PC-3 (cell line): ENCODE data around the gene CCDC196. TPM values are rescaled to one million over a fixed set of nuclear protein-coding genes. Genes with fewer than 3 reads are reported as not detected.
"Not testable (repeated sequence)": the region's sequence is repeated elsewhere in the genome, so short reads cannot be mapped to it uniquely, and the experiment has no call there.

ENCODE experiments used
- ATAC-seq: fragments of 200-7000 bp; cut with Tn5 transposase; 2 replicates; pipeline ENCODE4 v1.9.1; 2020; ENCODE audit warnings: mild to moderate bottlenecking, moderate library complexity
- BruUV-seq: library from RNA; stranded (reverse); fragments of 400-500 nt; replicated peaks from 2 replicates; lab custom pipeline; 2021; lab: Mats Ljungman, UMichigan
- CTCF ChIA-PET: fragments of 300-600 bp; sonication (Branson Sonifier 250); formaldehyde crosslinking; loops from one replicate; lab custom pipeline; 2022; ENCODE audit warnings: antibody characterized with exemption; lab: Charles Lee
- POLR2A ChIA-PET: fragments of 300-600 bp; sonication (Branson Sonifier 250); formaldehyde crosslinking; loops from one replicate; lab custom pipeline; 2022; ENCODE audit warnings: antibody characterized with exemption; ENCODE audit not compliant: unreplicated experiment; lab: Charles Lee
- DNase-seq: peaks from one replicate; pipeline ENCODE4 v3.0.0-alpha.2; 2015
- H2AFZ ChIP-seq: fragments of 300-600 bp; sonication (generic); 2 replicates; pipeline ENCODE4 v1.6.0; 2016; ENCODE audit warnings: antibody characterized with exemption, low read length
- H3F3A ChIP-seq: fragments of 300-600 bp; sonication (generic); one replicate; pipeline ENCODE4 v1.6.0; 2017; ENCODE audit warnings: antibody characterized with exemption, low read length, control low read depth, mild to moderate bottlenecking; ENCODE audit not compliant: unreplicated experiment
- H3K27ac ChIP-seq: fragments of 300-600 bp; sonication (generic); 2 replicates; pipeline ENCODE4 v1.5.1; 2016; ENCODE audit warnings: mild to moderate bottlenecking, low read length
- H3K27me3 ChIP-seq: fragments of 300-600 bp; sonication (generic); 2 replicates; pipeline ENCODE4 v1.6.1; 2016; ENCODE audit warnings: low read length, mixed read lengths
- H3K36me3 ChIP-seq: fragments of 300-600 bp; sonication (generic); 2 replicates; pipeline ENCODE4 v1.6.1; 2016; ENCODE audit warnings: low read depth, mixed run types, low read length, mixed read lengths
- H3K4me1 ChIP-seq: fragments of 300-600 bp; sonication (generic); 2 replicates; pipeline ENCODE4 v1.5.1; 2016; ENCODE audit warnings: low read length; ENCODE audit not compliant: insufficient read depth
- H3K4me2 ChIP-seq: fragments of 300-600 bp; sonication (generic); 2 replicates; pipeline ENCODE4 v1.6.0; 2016; ENCODE audit warnings: low read length
- H3K4me3 ChIP-seq: fragments of 300-600 bp; sonication (generic); 2 replicates; pipeline ENCODE4 v1.5.1; 2016; ENCODE audit warnings: mild to moderate bottlenecking, low read length, mixed read lengths
- H3K79me2 ChIP-seq: fragments of 300-600 bp; sonication (generic); 2 replicates; pipeline ENCODE4 v1.6.1; 2017; ENCODE audit warnings: low read length, mixed read lengths
- H3K9ac ChIP-seq: fragments of 300-600 bp; sonication (generic); 2 replicates; pipeline ENCODE4 v1.6.0; 2016; ENCODE audit warnings: mild to moderate bottlenecking, low read length
- H3K9me2 ChIP-seq: fragments of 300-600 bp; sonication (generic); replicated peaks from 2 replicates; pipeline ENCODE4 v1.6.1; 2016; ENCODE audit warnings: mixed run types, low read length, mixed read lengths
- H3K9me3 ChIP-seq: fragments of 300-600 bp; sonication (generic); 2 replicates; pipeline ENCODE4 v1.6.1; 2016; ENCODE audit warnings: low read length, mixed read lengths
- H4K20me1 ChIP-seq: fragments of 300-600 bp; sonication (generic); 2 replicates; pipeline ENCODE4 v1.6.1; 2016; ENCODE audit warnings: low read length, mixed read lengths
- CTCF ChIP-seq: fragments of 300-600 bp; sonication (generic); conservative IDR thresholded peaks from 2 replicates; pipeline ENCODE4 v1.5.1; 2017; ENCODE audit warnings: antibody characterized with exemption, low read depth, mild to moderate bottlenecking, low read length
- EZH2 ChIP-seq: fragments of 300-600 bp; sonication (generic); IDR thresholded peaks from one replicate; pipeline ENCODE4 v1.6.1; 2017; ENCODE audit warnings: antibody characterized with exemption, mild to moderate bottlenecking, low read length; ENCODE audit not compliant: unreplicated experiment
- EZH2phosphoT487 ChIP-seq: fragments of 300-600 bp; sonication (generic); IDR thresholded peaks from 2 replicates; pipeline ENCODE4 v1.6.1; 2018; ENCODE audit warnings: mild to moderate bottlenecking, antibody characterized with exemption, low read length, borderline replicate concordance
- intact Hi-C: fragments of 100-400 bp; cut with micrococcal nuclease; formaldehyde crosslinking; loops from 2 replicates; pipeline ENCODE4 v1.9.0; 2023
- total RNA-seq: library from RNA; depleted of rRNA; stranded (reverse); fragments of >200 nt; gene quantifications from 2 replicates; pipeline ENCODE4 v1.2.3, GENCODE V29; 2014

The CCDC196 gene
- total RNA-seq, 1 experiment from 2014 or later, result not detected

GRCh38 chr14:66541627-66542026 is 55.5 kb downstream of the CCDC196 start:
- Histone ChIP-seq H3K79me2 (peaks cover 71% of the 10 kb centered on the region), H3K4me2 (no peak overlapping the region), H3K4me3 (no peak overlapping the region), H3K36me3 (no peaks in the 10 kb centered on the region), H3K9me2 (no peaks in the 10 kb centered on the region), H3F3A (no peaks in the 10 kb centered on the region), H3K4me1 (no peaks in the 10 kb centered on the region), H3K9ac (no peak overlapping the region), H2AFZ (no peak overlapping the region), H3K9me3 (no peaks in the 10 kb centered on the region), H3K27me3 (no peaks in the 10 kb centered on the region), H4K20me1 (peaks cover 9% of the 10 kb centered on the region; the same call in 1 of the 2 replicates), H3K27ac (no peak overlapping the region)
- ATAC-seq (no peak), DNase-seq (no peak)
- ChIA-PET CTCF (no interaction called here), POLR2A (no interaction called here)
- TF ChIP-seq EZH2phosphoT487, result no peak
- no peak for TF ChIP-seq CTCF
- TF ChIP-seq EZH2, result no peak
- intact Hi-C loops, result no loop called here
- no TSS peak for BruUV-seq

- no peaks in the 10 kb centered on the region for H3F3A ChIP-seq
- H3K9me2 ChIP-seq, result no peaks in the 10 kb centered on the region
- no peaks in the 10 kb centered on the region for H3K36me3 ChIP-seq
- no peak overlapping the region for H2AFZ ChIP-seq
- peaks cover 52% of the 10 kb centered on the region for H3K79me2 ChIP-seq
- H3K27me3 ChIP-seq, result no peaks in the 10 kb centered on the region
- H3K4me1 ChIP-seq, result no peaks in the 10 kb centered on the region
- DNase-seq, result no peak
- POLR2A ChIA-PET, result no interaction called here
- CTCF ChIA-PET, result no interaction called here
- H3K9ac ChIP-seq, result no peak overlapping the region
- no peak overlapping the region for H3K4me3 ChIP-seq
- ATAC-seq, result no peak
- no peaks in the 10 kb centered on the region for H3K9me3 ChIP-seq
- BruUV-seq, result no TSS peak
- no peak overlapping the region for H3K27ac ChIP-seq
- H3K4me2 ChIP-seq, result no peak overlapping the region
- intact Hi-C loops, result no loop called here
- peaks cover 5% of the 10 kb centered on the region; the same call in 1 of the 2 replicates for H4K20me1 ChIP-seq
- TF ChIP-seq EZH2phosphoT487, result no peak
- no peak for TF ChIP-seq EZH2
- TF ChIP-seq CTCF, result no peak
Observed at GRCh38 chr14:66543996-66544395, 57.8 kb downstream of the CCDC196 start.

GRCh38 chr14:66545191-66545590 is 59.0 kb downstream of the CCDC196 start:
- BruUV-seq, H3K4me1 ChIP-seq, H3K27me3 ChIP-seq, POLR2A ChIA-PET, H3K4me3 ChIP-seq, H4K20me1 ChIP-seq, H3K9me3 ChIP-seq, H3F3A ChIP-seq, H3K36me3 ChIP-seq, ATAC-seq, H3K4me2 ChIP-seq, H2AFZ ChIP-seq, DNase-seq, CTCF ChIA-PET, H3K9me2 ChIP-seq, H3K9ac ChIP-seq, H3K27ac ChIP-seq: not testable (repeated sequence)
- intact Hi-C loops, result loop anchor here (5.0 kb wide), 1 partner anchor 33 kb away; no protein-coding TSS in a partner anchor
- H3K79me2 ChIP-seq, result peaks cover 41% of the 10 kb centered on the region

- H3K27ac ChIP-seq, H3K9me2 ChIP-seq, BruUV-seq, H3K9me3 ChIP-seq, H3K27me3 ChIP-seq, H3F3A ChIP-seq, CTCF ChIA-PET, H3K9ac ChIP-seq, H3K36me3 ChIP-seq, ATAC-seq, POLR2A ChIA-PET, H4K20me1 ChIP-seq, DNase-seq, H3K4me3 ChIP-seq, H2AFZ ChIP-seq, H3K4me2 ChIP-seq, H3K4me1 ChIP-seq: not testable (repeated sequence)
- intact Hi-C loops, result loop anchor here (5.0 kb wide), 1 partner anchor 33 kb away; no protein-coding TSS in a partner anchor
- peaks cover 36% of the 10 kb centered on the region for H3K79me2 ChIP-seq
Observed at GRCh38 chr14:66545751-66546150, 59.6 kb downstream of the CCDC196 start.
